Cardiac septum (tissue), 1 donor: ENCODE results near the gene FAM83C. TPM values are rescaled to one million over a fixed set of nuclear protein-coding genes. Genes with fewer than 3 reads are reported as not detected.
A peak's percentile ranks its signal among the peaks of the same experiment; 100 is the strongest.

Source experiments
- DNase-seq: peaks from one replicate; pipeline ENCODE4 v3.0.0-alpha.2; 2020; ENCODE audit warnings: low spot score
- intact Hi-C: fragments of 100-400 bp; cut with DNase I; formaldehyde crosslinking; loops from one replicate; pipeline ENCODE4 v1.14.0; 2022
- total RNA-seq: library from RNA; stranded (reverse); fragmentation: NEBNext Ultra II Directional; extraction: Animal tissue kit (Norgen Biotek cat#: 25700); gene quantifications from one replicate; pipeline ENCODE4 v1.2.1, GENCODE V29; 2021
- donor health status: DM: no; HTN: no; CAD: no.

The FAM83C gene
- total RNA-seq, 1 donor from 2014 or later: not detected

- DNase-seq: no peak
- intact Hi-C loops: no loop called here
These were observed 5.2 kb downstream of the FAM83C start for GRCh38 chr20:35286899-35287508.

- intact Hi-C loops: no loop called here
- DNase-seq: no peak
These were observed 5.9 kb downstream of the FAM83C start for GRCh38 chr20:35286077-35286898.

DNA sequence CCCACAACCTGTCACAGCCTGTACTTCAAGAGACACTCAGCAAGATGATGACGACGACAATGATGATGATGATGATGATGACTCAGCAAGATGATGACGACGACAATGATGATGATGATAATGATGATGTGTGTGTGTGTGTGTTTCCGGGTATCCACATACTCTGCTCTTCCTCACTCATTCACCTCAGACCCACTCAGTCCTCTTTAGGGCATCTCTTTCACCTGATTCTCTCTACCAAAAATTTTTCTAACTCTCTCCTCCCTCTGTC lies 6.5 kb downstream of the FAM83C start:
- intact Hi-C loops: no loop called here
- DNase-seq: no peak

DNA sequence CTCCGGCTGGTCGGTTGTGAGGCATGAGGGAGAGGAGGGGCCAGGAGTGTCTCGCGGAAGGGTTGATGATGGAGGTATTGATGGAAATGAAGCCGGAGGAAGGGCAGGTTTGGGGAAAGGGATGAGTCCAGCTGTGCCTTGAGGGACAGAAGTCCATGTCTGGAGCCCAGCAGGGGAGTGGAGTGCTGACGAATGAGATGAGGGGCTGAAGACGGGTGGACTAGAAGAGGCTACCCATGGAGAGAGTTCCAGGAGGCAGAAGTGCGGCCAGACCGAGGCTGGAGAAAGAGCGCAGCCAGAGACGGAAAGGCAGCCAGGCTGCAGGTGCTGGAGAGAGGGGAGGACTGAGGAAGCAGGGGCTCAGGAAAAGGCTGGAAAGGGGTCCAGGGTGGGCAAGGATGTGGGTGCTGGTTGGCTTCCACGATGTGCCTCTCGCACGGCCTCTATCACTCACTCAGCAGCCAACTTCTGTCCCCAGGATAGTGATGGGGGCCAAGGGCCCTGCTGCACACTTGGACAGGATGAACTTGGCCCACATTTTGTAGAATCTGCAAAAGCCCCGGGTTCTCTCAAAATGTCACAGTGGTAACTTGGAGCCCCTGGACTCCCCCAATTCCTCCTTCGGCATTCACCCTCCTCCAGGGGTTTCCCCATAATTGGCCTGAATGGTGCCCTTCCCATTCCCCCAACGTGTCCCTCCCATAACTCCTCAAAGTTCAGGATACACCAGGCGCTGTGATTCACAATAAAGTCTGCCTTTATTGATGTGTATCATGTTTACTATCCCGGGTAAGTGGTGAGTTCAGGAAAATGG lies 7.0 kb downstream of the FAM83C start:
- no peak for DNase-seq
- intact Hi-C loops: no loop called here

GRCh38 chr20:35284267-35284991 lies 7.8 kb downstream of the FAM83C start, which contains the start of gene EIF6:
TSS of gene EIF6 (minus strand) at chr20:35284772. CDS start at chr20:35284487, 285 bp downstream.
- DNase-seq: peak; percentile 88
- intact Hi-C loops: no loop called here

- no peak for DNase-seq
- intact Hi-C loops: no loop called here
These were observed 8.6 kb downstream of the FAM83C start for GRCh38 chr20:35283441-35284266.

DNA sequence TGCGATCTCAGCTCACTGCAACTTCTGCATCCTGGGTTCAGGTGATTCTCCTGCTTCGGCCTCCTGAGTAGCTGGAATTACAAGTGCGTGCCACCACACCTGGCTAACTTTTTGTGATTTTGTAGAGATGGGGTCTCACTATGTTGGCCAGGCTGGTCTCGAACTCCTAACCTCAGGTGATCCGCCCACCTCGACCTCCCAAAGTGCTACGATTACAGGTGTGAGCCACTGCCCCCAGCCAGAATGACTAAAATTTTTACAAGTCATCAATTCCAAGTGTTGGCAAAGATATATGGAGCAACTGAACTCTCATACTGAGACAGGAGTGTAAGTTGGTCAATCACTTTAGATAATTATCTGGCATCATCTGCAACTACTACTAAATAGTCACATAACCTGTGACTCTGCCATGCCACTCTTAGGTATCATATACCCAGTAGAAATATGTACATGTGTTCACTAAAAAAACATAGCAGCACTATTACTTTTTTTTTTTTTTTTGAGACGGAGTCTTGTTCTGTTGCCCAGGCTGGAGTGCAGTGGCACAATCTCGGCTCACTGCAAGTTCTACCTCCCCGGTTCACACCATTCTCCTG lies 10.6 kb downstream of the FAM83C start:
- no peak for DNase-seq
- intact Hi-C loops: no loop called here

GRCh38 chr20:35280523-35280922 lies 11.7 kb downstream of the FAM83C start:
- no peak for DNase-seq
- intact Hi-C loops: no loop called here

DNA sequence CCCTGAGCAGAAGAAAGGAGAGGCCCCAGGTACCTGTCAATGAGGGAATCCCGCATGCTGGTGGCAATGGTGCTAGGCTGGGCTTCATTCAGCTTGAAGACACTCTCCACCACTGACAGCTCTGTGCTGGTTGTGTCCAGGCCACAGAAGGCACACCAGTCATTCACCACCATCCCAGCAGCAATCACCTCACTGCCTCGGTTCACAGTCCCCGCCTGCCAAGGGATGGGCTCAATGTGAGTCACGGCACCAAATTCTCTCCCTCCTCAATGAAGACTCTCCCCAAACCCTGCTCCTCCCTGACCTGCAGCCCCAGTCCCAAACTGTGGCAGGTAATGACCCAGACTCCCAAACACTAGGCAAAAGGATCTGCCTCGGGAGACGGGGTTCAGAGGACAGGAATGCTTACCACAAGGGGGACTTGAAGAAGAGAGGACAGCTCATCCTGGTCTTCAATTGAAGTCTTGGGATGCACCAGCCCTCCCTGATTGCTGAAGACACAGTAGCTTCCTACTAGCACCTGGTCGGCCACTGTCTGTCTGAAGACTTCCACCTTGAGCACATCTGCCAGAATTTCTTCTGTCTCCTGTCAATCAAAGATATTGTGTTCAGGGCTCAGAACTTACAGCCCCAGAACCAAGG lies 12.6 kb downstream of the FAM83C start:
- no peak for DNase-seq
- intact Hi-C loops: no loop called here

DNA sequence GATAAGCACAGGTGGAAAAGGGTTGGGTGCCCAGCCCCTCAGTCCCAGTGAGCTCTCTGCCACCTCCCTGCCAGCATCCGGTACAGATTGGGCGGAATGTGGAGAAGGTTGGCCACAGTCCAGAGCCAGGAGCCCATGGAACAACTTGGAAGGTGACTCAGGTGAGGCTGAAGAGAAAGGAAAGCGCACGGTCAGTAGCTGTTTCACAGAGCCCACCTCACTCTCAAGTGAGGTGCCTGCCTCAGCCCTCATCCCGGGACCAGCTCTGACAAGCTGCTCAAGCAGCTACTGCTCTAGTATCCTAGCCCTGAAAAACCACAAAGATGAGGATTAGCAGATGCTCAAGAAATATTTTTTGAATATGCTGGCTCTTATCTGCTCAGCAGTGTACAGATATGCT lies 13.2 kb downstream of the FAM83C start:
- no peak for DNase-seq
- intact Hi-C loops: no loop called here

- intact Hi-C loops: no loop called here
- peak; percentile 97 for DNase-seq
These were observed 14.5 kb downstream of the FAM83C start, which contains the start of gene MMP24OS for GRCh38 chr20:35277531-35278395. TSS of gene MMP24OS (minus strand) at chr20:35278122. CDS start at chr20:35277929, 193 bp downstream.

GRCh38 chr20:35277127-35277526 lies 15.1 kb downstream of the FAM83C start:
- DNase-seq: no peak

GRCh38 chr20:35276408-35276807 lies 15.8 kb downstream of the FAM83C start:
- intact Hi-C loops: no loop called here
- no peak for DNase-seq

More at GRCh38 chr20:35277127-35277526, 15.1 kb downstream of the FAM83C start:
- intact Hi-C loops: no loop called here

DNA sequence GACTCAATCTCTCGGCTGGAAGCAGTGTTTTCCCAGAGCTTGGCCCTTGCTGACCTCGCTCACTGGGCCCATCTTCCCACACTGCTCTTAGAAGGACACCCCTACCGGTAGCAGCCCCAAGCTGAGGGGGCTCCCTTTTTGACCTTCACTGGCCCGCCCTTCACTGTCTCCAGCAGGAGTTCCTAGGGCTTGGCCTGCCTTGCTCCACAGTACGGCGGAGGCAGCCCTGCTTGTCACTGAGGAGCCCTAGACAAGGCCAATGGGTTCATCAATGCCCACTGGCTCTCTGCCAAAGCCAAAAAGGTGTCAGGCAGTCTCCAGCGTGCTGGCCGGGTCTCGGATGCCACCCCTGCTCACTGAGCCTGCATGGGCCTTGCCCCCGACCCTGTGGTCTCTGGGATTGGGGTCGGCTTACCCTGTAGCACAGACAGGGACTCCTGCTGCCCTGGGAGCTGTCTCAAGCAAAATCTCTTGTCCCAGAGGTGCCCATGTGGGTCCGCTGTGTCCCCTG lies 16.4 kb downstream of the FAM83C start:
- DNase-seq: no peak
- intact Hi-C loops: no loop called here

DNA sequence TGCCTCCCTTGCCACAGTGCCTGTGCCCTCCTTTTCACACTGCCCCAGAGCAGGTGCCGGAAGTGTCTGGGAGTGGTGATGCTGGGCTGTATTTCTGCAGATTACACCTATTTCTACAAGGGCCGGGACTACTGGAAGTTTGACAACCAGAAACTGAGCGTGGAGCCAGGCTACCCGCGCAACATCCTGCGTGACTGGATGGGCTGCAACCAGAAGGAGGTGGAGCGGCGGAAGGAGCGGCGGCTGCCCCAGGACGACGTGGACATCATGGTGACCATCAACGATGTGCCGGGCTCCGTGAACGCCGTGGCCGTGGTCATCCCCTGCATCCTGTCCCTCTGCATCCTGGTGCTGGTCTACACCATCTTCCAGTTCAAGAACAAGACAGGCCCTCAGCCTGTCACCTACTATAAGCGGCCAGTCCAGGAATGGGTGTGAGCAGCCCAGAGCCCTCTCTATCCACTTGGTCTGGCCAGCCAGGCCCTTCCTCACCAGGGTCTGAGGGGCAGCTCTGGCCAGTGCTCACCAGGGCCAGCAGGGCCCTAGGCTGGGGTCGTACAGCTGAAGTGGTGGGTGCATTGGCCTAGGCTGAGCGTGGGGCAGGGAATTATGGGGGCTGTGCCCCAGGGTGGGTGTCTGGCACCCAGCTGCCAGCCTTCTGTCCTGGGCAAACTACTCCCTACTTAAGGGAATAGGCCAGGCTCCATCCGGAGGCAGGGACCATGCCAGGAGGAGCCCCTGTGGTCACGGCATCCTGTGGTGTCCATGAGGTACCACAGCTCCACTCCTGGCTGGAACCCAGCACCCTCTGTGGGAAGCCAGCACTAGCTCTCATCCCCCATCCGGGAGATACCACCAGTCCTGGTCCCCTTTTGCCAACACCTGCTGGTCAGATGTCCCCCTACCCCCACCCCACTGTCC lies 17.8 kb downstream of the FAM83C start:
- no peak for DNase-seq
- intact Hi-C loops: no loop called here
